ENCODE data around the gene SLC25A42.
"Not testable (repeated sequence)": the region's sequence is repeated elsewhere in the genome, so short reads cannot be mapped to it uniquely, and the experiment has no call there.

Gene SLC25A42

DNA sequence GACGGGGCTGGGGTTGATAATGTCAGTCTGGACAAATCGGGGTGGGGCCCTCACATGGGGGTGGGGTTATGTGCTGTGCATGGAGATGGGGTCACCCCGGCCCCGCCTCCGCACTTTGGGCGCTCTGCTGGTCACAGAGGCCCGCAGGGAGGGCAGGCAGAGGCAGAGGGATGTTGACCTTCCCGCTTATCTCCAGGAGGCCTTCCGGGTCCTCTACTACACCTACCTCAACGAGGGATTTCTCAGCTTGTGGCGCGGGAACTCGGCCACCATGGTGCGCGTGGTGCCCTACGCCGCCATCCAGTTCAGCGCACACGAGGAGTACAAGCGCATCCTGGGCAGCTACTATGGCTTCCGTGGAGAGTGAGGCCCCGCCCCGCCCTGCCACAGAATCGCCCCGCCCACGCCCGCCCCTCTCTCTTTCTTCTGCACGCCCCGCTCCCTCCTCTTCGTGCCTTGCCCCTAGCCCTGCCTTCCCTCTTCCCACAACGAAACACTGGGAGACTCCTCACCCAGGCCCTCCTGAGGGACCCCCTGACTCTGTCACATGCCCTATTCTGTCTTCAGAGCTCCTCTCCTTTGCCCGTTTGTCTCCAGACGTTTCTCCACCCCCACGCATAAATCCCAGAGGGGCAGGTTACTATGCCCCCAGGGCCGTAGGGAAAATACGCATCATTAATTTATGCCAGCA is 41.7 kb downstream of the SLC25A42 start:
- peak; percentile 65 for DNase-seq (ENCODE audit: low read depth)
- TF ChIP-seq, protein P1, sequence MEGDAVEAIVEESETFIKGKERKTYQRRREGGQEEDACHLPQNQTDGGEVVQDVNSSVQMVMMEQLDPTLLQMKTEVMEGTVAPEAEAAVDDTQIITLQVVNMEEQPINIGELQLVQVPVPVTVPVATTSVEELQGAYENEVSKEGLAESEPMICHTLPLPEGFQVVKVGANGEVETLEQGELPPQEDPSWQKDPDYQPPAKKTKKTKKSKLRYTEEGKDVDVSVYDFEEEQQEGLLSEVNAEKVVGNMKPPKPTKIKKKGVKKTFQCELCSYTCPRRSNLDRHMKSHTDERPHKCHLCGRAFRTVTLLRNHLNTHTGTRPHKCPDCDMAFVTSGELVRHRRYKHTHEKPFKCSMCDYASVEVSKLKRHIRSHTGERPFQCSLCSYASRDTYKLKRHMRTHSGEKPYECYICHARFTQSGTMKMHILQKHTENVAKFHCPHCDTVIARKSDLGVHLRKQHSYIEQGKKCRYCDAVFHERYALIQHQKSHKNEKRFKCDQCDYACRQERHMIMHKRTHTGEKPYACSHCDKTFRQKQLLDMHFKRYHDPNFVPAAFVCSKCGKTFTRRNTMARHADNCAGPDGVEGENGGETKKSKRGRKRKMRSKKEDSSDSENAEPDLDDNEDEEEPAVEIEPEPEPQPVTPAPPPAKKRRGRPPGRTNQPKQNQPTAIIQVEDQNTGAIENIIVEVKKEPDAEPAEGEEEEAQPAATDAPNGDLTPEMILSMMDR (IDR thresholded peaks at IDR 0.05; ENCODE audit: insufficient read depth, low read depth, low read length, missing control alignments) = no peak
- peak overlapping the region; percentile 51 for H3K4me3 ChIP-seq (ENCODE audit: low read length)

GRCh38 chr19:19106056-19106551 is 42.3 kb downstream of the SLC25A42 start:
- no peak for DNase-seq (ENCODE audit: low read depth)
- TF ChIP-seq, protein P1 (IDR thresholded peaks at IDR 0.05; ENCODE audit: insufficient read depth, low read depth, low read length, missing control alignments) = no peak
- peak overlapping the region; percentile 51 for H3K4me3 ChIP-seq (ENCODE audit: low read length)

DNA sequence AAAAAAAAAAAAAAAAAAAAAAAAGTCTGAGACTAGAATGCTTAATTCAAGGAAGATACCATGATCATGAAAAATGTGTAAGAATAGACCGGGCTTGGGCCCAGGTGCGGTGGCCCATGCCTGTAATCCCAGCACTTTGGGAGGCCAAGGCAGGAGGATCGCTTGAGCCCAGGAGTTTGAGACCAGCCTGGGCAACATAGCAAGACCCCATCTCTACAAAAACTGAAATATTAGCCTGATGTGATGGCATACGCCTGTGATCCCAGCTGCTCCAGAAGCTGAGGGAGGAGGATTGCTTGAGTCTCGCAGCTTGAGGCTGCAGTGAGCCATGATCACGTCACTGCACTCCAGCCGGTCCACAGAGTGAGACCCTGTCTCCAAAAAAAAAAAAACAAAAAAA is 43.1 kb downstream of the SLC25A42 start:
- H3K4me3 ChIP-seq (ENCODE audit: low read length); DNase-seq (ENCODE audit: low read depth): not testable (repeated sequence)

DNA sequence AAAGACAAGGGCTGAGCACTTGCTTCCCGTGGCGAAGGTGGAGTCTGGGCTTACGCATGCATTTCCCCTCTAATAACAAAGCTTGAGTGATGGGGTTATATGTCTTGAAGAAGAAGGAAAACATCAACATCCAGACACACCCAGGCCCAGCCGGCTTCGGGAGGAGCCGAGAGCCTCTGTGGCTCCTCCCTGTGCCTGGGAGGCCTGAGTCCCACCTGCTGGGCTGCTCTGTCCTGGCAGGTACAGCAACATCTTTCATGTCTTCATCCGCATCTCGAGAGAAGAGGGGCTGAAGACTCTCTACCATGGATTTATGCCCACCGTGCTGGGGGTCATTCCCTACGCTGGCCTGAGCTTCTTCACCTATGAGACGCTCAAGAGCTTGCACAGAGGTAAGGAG is 43.9 kb downstream of the SLC25A42 start:
- no peak for DNase-seq (ENCODE audit: low read depth)
- TF ChIP-seq, protein P1 (IDR thresholded peaks at IDR 0.05; ENCODE audit: insufficient read depth, low read depth, low read length, missing control alignments) = no peak
- no peak overlapping the region for H3K4me3 ChIP-seq (ENCODE audit: low read length)

- no peak overlapping the region for H3K4me3 ChIP-seq (ENCODE audit: low read length)
- DNase-seq (ENCODE audit: low read depth) = no peak
- TF ChIP-seq, protein P1 (IDR thresholded peaks at IDR 0.05; ENCODE audit: insufficient read depth, low read depth, low read length, missing control alignments) = no peak
These were observed 45.8 kb downstream of the SLC25A42 start for GRCh38 chr19:19109601-19110000.

DNA sequence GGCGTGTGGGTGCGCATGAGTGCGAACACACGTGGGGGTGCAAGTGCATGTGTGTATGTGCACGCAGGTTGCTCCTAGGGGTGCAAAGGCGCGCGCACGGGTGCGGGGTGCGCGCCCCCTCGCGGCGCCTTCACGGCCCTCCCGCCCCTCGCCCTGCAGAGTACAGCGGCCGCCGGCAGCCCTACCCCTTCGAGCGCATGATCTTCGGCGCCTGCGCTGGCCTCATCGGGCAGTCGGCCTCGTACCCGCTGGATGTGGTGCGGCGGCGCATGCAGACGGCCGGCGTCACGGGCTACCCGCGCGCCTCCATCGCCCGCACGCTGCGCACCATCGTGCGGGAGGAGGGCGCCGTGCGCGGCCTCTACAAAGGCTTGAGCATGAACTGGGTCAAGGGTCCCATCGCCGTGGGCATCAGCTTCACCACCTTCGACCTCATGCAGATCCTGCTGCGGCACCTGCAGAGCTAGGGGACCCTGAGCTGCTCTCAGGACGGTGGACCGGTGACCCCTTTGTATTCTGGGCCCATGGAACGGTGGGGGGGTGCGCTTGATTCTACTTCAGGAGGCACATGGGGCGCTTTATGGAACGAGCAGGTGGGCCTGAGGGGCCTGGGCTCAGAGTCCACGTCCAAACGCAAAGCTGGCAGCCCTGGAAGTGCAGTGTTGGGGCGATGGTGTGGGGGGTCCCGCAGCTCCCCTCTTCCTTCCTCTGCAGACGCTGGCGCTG is 46.8 kb downstream of the SLC25A42 start:
- TF ChIP-seq, protein P1 (IDR thresholded peaks at IDR 0.05; ENCODE audit: insufficient read depth, low read depth, low read length, missing control alignments) = no peak
- H3K4me3 ChIP-seq (ENCODE audit: low read length) = no peak overlapping the region
- DNase-seq (ENCODE audit: low read depth) = peak; percentile 22

DNA sequence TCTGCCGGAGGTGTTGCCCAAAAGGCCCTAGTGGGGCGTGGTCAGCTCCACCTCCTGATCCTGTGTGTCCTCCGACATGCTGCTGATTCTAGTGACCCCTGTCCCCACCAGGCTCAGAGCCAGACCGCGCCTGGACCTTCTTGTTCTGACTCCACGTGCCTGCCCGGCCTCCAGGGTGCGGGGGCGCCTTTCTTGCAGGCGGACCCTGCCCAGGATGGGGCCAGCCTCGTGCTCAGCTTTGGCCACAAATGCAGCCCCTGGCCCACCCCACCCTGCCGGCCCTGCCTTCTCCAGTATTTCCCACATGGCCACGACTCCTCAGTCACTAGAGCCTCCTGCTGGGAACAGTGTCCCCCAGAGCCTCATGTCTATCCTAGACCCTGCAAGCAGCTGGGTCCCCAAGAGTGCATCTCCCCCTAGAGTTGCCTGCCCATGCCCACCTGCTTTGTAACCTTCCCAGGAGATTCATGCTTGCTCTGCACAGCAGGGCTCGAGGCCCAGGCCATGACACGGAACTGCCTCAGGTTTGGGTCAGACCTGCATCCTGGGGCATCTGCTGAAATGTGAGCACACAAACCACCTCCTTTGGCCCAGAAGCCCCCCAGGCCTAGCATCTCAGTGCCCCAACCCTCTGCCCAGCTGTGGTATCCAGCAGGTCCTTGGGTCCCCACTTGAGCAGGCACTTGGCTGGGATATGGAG is 47.5 kb downstream of the SLC25A42 start:
- no peak overlapping the region for H3K4me3 ChIP-seq (ENCODE audit: low read length)
- no peak for DNase-seq (ENCODE audit: low read depth)
- TF ChIP-seq, protein P1 (IDR thresholded peaks at IDR 0.05; ENCODE audit: insufficient read depth, low read depth, low read length, missing control alignments) = no peak
